HG02981 (cell line): Measurements from ENCODE around the gene NDUFB7.
"Not testable (repeated sequence)": the region's sequence is repeated elsewhere in the genome, so short reads cannot be mapped to it uniquely, and the experiment has no call there.

Experiments
- ATAC-seq: cut with Tn5 transposase; IDR thresholded peaks from one replicate; pipeline ENCODE4 v1.9.1; 2021; ENCODE audit warnings: mild to moderate bottlenecking, moderate library complexity; ENCODE audit not compliant: unreplicated experiment

Gene NDUFB7

DNA sequence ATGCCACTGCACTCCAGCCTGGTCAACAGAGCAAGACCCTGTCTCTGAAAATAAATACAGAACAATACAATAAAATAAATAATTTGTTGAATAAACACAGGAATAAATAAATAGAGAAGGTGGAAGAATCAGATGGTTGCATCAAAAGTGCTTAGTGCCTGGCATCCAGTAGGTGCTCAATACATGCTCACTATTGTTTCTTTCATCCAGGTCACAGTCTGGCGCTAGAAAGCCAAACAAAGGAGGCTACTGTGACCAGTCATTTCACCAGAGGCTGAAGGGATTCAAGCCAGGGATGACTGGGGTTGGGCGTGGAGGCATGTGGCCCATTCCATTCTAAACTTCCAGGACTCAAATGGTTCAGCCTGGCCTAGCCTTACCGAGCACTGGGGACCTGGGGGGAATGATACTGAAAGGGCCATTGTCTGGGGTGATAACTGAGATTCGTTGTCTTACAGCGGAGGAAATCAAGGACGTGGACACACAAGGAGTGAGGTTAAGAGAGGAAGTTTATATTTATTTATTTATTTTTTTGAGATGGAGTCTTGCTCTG is 3.6 kb upstream of the NDUFB7 start:
- ATAC-seq, result no peak

DNA sequence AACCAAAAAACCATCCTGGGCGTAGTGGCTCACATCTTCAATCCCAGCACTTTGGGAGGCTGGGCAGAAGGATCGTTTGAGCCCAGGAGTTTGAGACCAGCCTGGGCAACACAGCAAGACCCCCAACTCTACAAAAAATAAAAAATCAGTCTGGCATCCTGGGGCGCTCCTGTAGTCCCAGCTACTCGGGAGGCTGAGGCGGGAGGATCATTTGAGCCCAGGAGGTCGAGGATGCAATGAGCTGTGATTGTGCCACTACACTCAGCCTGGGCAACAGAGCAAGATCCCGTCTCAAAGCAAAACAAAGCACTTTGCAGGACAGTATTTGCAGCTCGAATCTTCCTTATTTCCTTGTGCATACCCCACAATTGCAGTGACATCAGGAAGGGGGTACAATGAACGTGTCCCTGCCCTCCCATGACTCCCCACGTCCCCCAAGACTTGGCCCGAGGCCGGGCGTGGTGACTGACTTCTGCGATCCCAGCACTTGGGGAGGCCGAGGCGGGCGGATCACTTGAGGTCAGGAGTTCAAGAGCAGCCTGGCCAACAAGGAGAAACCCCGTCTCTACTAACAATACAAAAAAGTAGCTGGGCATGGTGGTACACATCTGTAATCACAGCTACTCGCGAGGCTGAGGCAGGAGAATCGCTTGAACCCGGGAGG is 870 bp downstream of the NDUFB7 start:
- ATAC-seq, result no peak

DNA sequence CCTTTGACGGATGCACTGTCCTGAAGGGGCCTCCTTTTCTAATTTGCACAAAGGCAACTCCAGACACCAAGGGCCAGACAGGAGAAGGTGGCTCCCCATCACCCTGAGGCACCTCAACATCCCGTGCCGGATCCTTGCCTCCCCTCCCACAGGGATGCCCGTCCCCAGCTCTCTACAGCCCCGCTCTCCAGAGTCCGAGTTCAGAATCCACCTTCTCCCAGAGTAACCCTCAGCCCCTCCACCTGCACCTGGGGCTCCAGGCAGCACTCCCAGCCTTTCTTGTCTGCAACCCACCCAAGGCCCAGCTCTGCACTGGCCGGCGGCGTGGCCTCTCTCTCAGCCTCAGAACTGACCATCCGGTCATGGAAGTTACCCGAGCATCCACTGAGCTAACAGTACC is 4.8 kb downstream of the NDUFB7 start:
- ATAC-seq, result no peak

DNA sequence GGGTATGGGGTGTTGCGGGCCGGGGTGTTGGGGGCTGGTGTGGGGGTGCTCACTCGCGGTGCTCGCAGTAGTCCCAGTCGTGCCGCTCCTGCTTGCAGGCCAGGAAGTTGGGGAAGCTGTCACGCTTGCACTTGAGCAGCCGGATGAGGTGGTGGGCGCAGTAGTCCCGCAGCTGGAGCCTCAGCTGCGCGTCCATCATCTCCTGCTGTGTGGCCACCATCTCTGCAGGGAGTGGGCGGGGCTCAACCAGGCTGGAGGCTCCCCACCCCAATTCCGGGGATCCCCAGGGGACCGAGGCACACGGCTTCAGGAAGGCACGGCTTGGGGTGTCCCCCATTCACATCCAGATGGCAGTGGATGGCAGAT is 5.2 kb downstream of the NDUFB7 start:
- no peak for ATAC-seq

DNA sequence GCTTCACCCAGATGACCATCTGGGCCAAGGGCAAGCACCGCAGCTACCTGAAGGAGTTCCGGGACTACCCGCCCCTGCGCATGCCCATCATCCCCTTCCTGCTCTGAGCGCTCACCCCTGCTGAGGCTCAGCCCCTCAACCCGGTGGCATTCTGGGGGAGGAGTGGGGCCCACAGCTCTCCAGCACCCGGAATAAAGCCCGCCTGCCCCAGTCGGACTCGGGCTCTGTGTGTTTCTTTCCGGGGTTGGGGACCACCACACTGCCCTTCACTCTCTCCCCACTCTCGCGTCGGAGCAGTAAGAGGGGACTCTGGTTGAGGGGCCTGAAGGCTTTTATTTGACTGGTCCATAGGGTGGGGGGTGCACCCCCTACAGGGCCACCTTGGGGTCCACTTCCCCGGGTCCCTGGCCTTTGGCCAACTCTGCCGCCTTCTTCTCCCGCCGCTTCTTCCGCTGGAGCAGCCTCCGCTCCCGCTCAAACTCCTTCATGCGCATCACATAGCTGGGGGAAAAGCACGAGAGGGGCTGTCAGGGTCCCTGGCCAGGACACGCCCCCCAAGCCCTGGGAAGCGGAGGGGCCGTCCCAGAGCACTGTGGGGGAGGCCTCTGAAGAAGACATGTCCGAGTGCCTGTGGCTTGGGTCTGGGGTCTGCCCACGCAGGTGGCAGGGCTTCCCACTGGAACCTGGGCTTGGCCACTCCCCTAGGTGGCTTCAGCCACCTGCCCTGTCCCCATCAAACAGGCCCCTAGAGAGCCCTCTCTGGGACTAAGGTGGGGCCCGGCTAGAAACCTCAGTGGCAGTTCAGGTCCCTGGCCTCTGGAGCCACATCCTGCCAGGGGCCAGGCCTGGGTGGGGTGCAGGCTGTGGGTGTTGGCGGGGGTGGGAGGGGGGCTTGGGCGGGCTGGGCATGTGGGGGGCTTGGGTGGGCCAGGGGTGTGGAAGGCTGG is 5.8 kb downstream of the NDUFB7 start:
- no peak for ATAC-seq

DNA sequence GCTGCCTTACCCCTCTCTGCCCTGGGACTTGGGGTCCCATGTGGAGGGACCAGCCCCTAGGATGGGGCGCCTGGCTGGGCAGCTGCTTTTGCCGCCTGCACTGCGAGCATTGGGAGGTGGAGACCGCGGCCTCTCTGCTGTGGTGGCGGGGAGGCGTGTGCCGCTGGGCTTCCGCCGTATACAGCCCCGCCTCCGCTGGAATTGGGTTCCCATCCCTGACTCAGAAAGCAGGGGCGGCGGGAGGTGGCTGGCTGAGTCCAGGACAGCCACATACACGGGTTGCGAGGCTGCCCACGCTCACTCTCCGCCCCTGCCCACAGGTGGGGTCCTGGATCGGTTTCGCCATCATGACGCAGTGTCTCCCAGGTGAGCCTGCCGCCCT is 6.6 kb downstream of the NDUFB7 start:
- ATAC-seq, result no peak

DNA sequence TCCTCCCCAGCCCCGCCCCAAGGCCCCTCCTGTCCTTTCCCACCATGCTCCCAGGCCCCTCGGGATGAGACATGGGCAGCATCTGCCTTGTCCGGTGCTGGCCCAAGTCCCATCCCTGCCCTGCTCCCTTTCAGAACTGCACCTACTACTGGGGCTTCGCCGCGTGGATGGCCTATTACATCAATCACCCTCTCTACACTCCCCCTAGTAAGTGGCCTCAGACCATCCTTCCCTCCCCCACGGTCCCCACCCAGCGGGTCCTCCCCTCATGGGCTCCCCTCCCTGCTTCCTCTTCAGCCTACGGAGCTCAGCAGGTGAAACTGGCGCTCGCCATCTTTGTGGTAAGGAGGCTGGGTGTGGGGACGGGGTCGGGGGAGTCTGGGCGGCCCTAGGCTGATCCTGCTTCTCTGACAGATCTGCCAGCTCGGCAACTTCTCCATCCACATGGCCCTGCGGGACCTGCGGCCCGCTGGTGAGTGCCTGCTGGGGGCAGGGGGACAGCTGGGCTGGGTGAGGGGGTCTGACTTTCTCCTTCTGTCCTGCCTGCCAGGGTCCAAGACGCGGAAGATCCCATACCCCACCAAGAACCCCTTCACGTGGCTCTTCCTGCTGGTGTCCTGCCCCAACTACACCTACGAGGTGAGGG is 7.1 kb downstream of the NDUFB7 start:
- not testable (repeated sequence) for ATAC-seq

DNA sequence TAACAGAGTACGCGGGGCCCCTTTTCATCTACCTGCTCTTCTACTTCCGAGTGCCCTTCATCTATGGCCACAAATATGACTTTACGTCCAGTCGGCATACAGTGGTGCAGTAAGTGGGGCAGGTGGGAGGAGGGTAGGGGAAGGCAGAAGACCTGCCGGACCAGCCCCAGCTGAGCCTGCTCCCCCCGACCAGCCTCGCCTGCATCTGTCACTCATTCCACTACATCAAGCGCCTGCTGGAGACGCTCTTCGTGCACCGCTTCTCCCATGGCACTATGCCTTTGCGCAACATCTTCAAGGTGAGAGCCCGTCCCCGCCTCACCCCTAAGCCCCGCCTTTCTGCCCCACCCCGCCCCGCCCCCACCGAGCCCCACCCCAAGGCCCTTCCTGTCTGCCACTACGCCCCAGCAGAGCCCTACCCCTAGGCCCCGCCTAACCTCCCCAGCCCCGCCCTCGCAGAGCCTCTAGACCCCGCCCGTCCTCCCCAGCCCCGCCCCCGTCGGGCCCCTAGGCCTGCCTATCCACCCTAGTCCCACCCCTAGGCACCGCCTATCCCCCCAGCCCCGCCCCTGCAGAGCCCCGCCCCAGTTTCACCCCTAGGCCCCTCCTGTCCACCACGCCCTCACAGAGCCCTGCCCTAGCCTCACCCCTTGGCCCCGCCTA is 7.7 kb downstream of the NDUFB7 start:
- no peak for ATAC-seq

DNA sequence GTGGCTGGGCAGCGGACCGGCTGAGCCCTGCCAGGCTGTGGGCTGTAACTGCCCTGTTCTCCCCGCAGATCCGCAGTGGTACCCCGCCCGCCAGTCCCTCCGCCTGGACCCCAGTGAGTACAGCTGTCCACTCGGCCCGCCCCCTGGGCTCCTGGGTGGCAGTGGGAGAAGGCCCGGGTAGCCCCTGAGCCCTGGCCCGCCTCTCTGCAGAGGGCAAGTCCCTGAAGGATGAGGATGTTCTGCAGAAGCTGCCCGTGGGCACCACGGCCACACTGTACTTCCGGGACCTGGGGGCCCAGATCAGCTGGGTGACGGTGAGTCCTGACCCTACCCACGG is 8.3 kb downstream of the NDUFB7 start:
- ATAC-seq, result no peak

DNA sequence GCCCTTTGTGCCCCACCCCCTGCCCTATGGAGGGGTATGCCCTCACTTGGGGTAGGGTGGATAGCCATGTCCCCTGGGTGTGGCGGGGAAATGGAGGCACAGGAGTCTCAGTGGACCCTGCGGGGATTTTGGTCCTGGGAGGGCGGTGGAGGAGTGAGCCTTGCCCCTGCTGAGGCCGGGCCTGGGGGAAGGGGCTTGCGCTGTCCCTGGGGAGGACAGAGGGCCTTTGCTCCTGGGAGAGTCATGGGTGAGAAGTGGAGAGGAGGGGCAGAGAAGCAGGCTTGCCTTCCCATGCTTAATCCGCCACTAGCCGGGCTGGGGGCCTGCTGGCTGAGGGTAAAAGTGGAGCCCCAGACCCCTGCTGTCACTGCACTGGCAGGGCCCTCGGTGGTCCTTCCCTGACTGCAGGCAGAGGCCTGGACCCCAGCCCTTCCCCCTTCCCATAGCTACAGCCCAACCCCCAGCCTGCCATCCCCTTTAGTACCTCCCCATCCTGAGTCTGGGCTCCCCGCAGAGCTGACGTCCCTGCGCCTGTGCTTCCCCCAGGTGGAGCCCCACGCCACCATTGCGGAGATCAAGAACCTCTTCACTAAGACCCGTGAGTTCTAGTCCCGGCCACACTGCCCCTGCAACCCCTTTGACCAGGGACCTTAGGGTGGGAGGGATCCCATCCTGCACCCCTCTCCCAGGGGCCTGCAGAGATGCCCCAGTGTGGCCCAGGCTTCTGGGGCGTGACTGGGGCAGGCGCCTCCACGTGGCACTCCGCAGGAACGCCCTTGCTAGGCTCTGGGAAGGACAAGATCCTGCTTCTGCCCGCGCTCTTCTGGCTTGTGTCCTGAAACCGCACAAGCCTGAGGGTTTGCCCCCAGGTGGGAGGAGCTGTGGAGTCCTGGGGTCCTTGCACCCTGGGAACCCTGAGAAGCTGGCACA is 8.9 kb downstream of the NDUFB7 start:
- ATAC-seq, result no peak

DNA sequence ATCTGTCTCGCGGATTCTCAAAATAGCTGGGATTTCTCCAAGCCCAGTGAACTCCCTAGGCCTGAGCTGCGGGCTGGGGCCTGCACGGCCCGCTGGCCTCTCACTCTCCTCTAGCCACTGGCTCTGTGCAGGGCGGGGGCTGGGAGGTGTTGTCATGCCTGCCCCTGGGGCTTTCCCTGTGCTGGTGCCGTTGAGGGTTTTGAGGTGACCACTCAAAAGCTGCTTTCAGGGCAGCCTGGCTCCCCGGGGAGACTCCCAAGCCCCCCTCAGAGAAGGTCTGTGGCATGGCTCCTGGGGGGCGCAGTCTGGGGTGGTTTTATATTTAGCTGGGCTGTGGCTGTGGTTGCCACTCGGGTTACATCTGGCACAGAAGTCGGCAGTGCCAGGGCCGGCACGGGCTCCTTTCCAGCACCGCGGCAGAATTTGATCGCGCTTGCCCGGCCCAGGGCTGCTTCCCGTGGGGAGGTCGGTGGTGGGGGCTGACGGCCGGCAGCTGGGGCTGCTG is 10.0 kb downstream of the NDUFB7 start:
- ATAC-seq, result no peak

DNA sequence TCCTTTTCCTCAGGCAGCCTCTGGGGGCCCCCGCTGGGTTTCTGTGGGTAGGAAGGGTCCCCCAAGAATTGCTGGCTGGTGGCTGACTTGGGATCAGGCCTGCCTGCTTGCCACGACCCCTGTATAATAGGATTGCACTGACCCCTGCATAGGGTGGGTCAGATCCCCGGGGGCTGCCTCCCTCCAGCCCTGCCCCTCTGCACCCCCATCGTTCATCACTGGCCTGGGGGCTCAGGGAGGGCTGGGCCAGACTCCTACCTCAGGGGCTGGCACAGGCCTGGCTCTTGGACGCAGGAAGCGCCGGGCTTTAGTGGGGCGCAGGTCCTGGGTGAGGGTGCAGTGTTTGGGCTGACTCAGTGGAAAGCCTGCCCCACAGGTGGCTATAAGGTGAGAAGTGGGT is 10.6 kb downstream of the NDUFB7 start:
- ATAC-seq, result no peak

DNA sequence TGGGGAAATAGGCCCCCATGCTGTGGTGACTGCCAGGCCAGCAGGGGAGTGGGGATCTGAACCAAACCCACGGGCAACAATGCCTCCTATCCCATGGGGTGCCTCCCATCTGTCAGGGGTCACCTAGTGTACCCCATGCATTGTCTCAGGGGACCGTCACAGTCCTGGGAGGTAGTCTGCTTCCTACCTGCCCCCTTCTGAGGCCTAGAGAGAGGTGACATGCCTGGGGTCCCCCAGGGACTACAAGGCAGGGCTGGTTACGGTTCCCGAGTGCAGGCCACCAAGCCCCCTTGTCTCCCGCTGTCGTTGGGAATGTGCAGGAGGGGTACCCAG is 11.1 kb downstream of the NDUFB7 start:
- ATAC-seq, result no peak

DNA sequence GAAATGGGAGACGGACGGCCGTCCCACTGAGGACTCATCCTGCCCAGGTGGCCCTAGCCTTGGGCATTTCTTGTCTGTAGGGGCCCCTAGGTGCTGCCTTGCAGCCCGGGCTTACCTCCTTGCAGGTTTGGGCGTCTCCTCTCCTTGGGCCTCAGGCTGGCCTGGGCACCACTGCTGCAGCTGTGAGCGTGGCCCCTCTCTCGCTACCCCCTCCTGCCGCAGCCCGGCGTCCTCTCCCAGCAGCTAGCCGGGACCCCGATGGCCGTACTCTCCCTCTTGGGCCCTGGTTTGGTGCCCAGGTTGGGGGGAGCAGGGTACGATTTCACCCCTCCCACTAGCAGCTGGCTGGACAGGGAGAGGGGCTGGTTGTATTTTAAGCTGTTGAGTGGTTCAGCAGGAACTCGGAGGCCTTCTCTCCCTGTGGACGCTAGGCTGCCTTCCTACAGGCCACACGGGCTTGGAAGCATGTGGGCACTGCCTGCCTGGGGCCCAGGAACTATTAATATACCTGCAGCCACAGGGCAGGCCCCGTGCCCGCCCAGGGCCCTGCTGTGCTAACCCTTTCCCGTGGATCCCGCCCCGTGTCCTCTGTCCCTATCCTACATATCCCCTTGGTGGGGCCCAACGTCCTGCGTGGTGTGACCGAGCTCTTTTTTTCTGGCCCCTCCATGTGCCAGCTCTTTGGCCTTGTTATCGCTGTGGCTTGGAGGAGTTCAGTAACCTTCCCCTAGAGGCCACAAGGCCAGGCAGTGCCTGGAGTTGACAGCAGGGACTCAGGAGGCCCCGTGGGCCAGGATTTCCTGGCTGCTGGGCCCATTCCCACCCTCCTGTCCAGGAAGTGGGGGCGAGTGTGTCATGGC is 11.7 kb downstream of the NDUFB7 start:
- no peak for ATAC-seq

DNA sequence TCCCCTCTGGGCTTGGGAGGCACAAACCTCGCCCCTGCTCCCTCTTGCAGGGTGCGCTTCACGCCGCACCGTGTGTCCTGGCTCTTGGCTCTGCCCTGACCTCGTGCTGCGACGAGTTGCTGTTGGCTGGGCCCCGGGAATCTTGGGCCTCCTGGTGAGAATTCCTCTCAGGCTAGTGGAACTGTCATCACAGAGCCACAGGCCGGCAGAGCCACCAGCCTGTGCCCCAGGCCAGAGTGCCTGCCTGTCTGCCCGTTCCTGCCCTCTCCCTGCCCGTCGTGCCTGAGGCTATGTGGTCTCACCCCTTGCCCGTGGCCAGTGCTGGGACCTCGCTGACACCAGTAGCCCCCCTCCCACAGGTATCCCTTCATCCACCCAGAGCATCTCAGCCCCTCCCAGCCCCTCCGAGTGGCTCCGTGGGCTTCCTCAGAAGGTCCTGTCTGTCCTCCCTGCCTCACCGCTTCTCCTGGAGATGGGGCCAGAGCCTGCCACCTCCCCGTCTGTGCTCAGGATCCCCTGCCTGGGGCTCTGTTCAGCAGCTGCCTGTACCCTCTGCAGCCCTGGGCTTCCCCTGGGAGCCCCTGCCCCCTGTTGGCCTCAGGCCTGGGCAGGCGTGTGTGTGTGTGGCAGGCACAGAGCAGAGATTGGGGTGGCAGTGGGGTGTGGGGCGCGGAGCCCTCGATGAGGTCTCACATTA is 13.3 kb downstream of the NDUFB7 start:
- ATAC-seq, result no peak

DNA sequence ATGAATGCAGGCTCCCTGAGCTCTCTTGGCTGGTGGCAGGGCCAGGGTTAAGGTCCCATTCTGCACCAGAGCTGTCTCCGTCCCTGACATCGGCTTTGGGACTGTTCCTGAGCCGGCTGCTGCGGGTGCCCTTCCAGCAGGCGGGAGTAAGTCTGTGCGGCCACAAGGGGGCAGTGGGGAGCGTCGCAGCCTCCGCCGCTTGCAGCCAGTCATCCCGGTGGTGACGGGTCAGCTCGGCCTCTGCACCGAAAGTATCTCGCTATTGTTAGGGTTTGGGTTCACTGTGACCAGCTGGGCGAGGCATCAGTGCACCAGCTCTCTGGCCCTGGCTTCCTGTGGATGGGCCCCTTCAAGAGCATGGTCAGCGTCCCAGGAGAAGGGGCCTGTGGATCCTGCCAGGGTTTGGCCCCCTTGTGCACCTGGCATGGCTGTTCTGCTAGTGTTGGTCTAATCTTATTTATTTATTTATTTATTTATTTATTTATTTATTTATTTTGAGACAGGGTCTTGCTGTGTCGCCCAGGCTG is 15.1 kb downstream of the NDUFB7 start:
- no peak for ATAC-seq

DNA sequence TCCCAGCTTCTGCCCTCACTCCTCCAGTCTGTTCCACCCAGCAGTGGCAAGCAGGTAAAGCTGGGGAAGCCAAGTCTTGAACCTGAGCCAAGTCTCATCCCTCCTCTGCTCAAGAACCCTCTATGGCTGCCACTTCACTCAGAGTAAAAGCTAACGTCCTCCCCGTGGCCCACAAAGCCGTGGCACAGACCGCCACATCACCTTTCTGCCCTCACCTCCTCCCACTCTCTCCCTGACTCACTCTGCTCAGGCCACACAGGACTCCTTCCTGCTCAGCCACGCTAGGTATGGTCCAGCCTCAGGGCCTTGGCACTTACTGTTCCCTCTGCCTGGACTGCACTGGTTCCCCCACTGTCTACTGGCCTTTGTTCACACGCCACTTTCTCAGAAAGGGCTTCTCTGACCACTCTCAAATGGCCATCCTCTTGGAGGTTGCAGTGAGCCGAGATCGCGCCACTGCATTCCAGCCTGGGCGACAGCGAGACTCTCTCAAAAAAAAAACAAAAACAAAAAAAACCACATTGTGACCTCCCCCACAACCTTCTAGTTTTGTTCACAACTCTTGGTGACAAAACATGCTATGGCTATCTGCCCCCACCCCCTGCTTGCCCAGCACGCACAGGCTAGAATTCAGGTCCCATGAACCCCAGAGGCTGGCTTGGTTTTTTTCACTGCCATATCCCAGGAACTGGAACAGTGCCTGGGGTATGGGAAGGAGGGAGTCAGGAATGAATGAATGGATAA is 15.8 kb downstream of the NDUFB7 start:
- no peak for ATAC-seq

DNA sequence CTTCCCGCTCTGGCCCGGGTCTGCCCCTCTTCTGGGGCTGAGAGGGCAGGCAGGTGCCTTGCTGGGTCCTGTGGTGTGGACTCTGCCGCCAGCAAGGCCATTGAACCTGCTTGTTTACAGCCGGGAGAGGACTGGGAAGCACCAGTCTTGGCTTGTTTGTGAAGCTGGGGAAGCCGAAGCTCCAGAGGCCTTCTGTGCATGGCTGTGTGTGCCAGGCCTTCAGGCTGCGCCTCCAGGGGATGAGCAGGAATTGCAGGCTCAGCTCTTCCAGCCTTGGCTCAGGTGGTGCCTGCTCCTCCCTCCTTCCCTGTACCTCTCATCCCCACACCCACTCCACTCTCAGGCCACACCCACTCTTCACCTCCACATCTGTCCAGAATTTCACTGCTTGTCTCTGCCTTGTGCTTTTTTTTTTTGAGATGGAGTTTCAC is 17.5 kb downstream of the NDUFB7 start:
- ATAC-seq, result no peak
